Measurements from ENCODE around the gene TMEM117.

- no peak for TF ChIP-seq POLR2A (IDR thresholded peaks at IDR 0.05)
- TF ChIP-seq EP300 (IDR thresholded peaks at IDR 0.05): no peak
- TF ChIP-seq CTCF (IDR thresholded peaks at IDR 0.05): no peak
- no peak for TF ChIP-seq POLR2AphosphoS5 (IDR thresholded peaks at IDR 0.05)
Measured at GRCh38 chr12:43807386-43807785, 28.5 kb upstream of the TMEM117 start.

All from sigmoid colon (tissue), 4 donors.